ENCODE results near the gene MIA2. TPM values are rescaled to one million over a fixed set of nuclear protein-coding genes. Genes with fewer than 3 reads are reported as not detected.

Gene MIA2
- total RNA-seq, 2 donors from 2014 or later, result 28.7 to 45.4 TPM

GRCh38 chr14:39266871-39267607, 33.3 kb downstream of the MIA2 start:
- WGBS, result 1% methylated on average over 69 of the region's 70 CpGs

GRCh38 chr14:39267608-39268005, 33.9 kb downstream of the MIA2 start:
- Histone ChIP-seq H3K4me3 (peak overlapping the region; percentile 62 to 81), H3K27me3 (replicated peaks; ENCODE audit: insufficient read depth) (no peaks in the 10 kb centered on the region), H3K4me1 (replicated peaks) (peaks cover 2% of the 10 kb centered on the region), H3K27ac (peak overlapping the region; percentile 94 to 95), H3K9me3 (no peaks in the 10 kb centered on the region), H3K36me3 (no peaks in the 10 kb centered on the region)
- WGBS, result under 1% methylated on average over 16 of the region's 16 CpGs
- no peak for TF ChIP-seq POLR2A (IDR thresholded peaks at IDR 0.05)
- no peak for TF ChIP-seq POLR2AphosphoS5 (IDR thresholded peaks at IDR 0.05)
- no peak for TF ChIP-seq CTCF (IDR thresholded peaks at IDR 0.05)
- intact Hi-C loops (cut with DNase I), result loop anchor here (2.0 to 5.0 kb wide), 3 partner anchors 93 to 165 kb away; partner anchors contain the start of genes FBXO33, PNN and SEC23A
- peak; percentile 27 for DNase-seq (ENCODE audit: low spot score)

More at GRCh38 chr14:39266871-39267607, 33.3 kb downstream of the MIA2 start:
- DNase-seq (ENCODE audit: low spot score), result peak; percentile 68
- intact Hi-C loops (cut with DNase I), result loop anchor here (2.0 to 5.0 kb wide), 3 partner anchors 92 to 165 kb away; partner anchors contain the start of genes FBXO33, PNN and SEC23A
- Histone ChIP-seq H3K4me1 (replicated peaks) (peaks cover 2% of the 10 kb centered on the region), H3K9me3 (no peaks in the 10 kb centered on the region), H3K4me3 (peak overlapping the region; percentile 62 to 81), H3K27ac (peak overlapping the region; percentile 94 to 95), H3K36me3 (no peaks in the 10 kb centered on the region), H3K27me3 (replicated peaks; ENCODE audit: insufficient read depth) (no peaks in the 10 kb centered on the region)
- peak; percentile 47 for TF ChIP-seq POLR2A (IDR thresholded peaks at IDR 0.05)
- TF ChIP-seq POLR2AphosphoS5 (IDR thresholded peaks at IDR 0.05), result peak; percentile 65
- TF ChIP-seq CTCF (IDR thresholded peaks at IDR 0.05), result peak in 1 of 4 experiments; percentile 3

- Histone ChIP-seq H3K9me3 (no peaks in the 10 kb centered on the region), H3K4me1 (replicated peaks) (peaks cover 2% of the 10 kb centered on the region), H3K36me3 (no peaks in the 10 kb centered on the region), H3K27ac (no peak overlapping the region), H3K27me3 (replicated peaks; ENCODE audit: insufficient read depth) (no peaks in the 10 kb centered on the region), H3K4me3 (no peak overlapping the region)
- TF ChIP-seq POLR2AphosphoS5 (IDR thresholded peaks at IDR 0.05), result no peak
- no peak for TF ChIP-seq POLR2A (IDR thresholded peaks at IDR 0.05)
- TF ChIP-seq CTCF (IDR thresholded peaks at IDR 0.05), result no peak
- no peak for DNase-seq (ENCODE audit: low spot score)
- intact Hi-C loops (cut with DNase I), result loop anchor here (5.0 kb wide), 2 partner anchors 164 to 166 kb away; partner anchors contain the start of genes FBXO33 and SEC23A
- WGBS, result 17% methylated on average over 2 of the region's 2 CpGs
These were observed 34.7 kb downstream of the MIA2 start for GRCh38 chr14:39268393-39268792.

GRCh38 chr14:39272918-39273317, 39.2 kb downstream of the MIA2 start:
- intact Hi-C loops (cut with DNase I), result no loop called here
- Histone ChIP-seq H3K27ac (no peak overlapping the region), H3K4me1 (replicated peaks) (peaks cover 2% of the 10 kb centered on the region), H3K36me3 (no peaks in the 10 kb centered on the region), H3K4me3 (no peak overlapping the region), H3K9me3 (no peaks in the 10 kb centered on the region), H3K27me3 (replicated peaks; ENCODE audit: insufficient read depth) (no peaks in the 10 kb centered on the region)
- TF ChIP-seq POLR2AphosphoS5 (IDR thresholded peaks at IDR 0.05) (no peak), POLR2A (IDR thresholded peaks at IDR 0.05) (no peak), CTCF (IDR thresholded peaks at IDR 0.05) (no peak)
- no peak for DNase-seq (ENCODE audit: low spot score)
- WGBS, result 86% methylated on average over 1 of the region's 1 CpG

Measured in prostate gland (tissue), 2 donors.